ENCODE results near the gene ACSF2. TPM values are rescaled to one million over a fixed set of nuclear protein-coding genes. Genes with fewer than 3 reads are reported as not detected.
"Not testable (repeated sequence)": the region's sequence is repeated elsewhere in the genome, so short reads cannot be mapped to it uniquely, and the experiment has no call there.

Gene ACSF2
- polyA plus RNA-seq, 1 donor from 2014 or later: not detected

DNA sequence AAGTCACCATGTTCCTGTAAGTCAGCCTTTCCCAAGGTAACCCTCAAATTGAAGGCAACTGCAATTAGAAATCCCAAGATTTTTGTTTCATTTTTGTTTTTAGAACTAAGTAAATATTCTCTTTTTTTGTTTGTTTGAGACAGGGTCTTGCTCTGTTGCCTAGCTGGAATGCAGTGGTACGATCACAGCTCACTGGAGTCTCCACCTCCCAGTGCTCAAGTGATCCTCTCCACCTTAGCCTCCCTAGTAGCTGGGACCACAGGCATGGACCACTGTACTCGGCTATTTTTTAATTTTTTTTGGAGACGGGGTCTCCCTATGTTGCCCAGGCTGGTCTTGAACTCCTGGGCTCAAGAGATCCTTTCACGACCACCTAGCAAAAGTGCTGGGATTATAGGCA lies 18.1 kb upstream of the ACSF2 start:
- no peaks in the 10 kb centered on the region for H3K79me2 ChIP-seq (replicated peaks; ENCODE audit: insufficient read depth, low read length)
- H3K27me3 ChIP-seq (ENCODE audit: insufficient read depth, low read depth, low read length): no peaks in the 10 kb centered on the region
- H3K4me2 ChIP-seq (ENCODE audit: low read length): no peak overlapping the region
- H4K20me1 ChIP-seq (ENCODE audit: insufficient read depth): no peaks in the 10 kb centered on the region
- no peak overlapping the region for H3K9ac ChIP-seq (ENCODE audit: low read length)
- no peak overlapping the region for H3K27ac ChIP-seq (ENCODE audit: low read length)
- no peaks in the 10 kb centered on the region for H3K9me2 ChIP-seq (ENCODE audit: insufficient read depth, low read length)
- H3K36me3 ChIP-seq (ENCODE audit: insufficient read depth, low read length): no peaks in the 10 kb centered on the region
- no peak for TF ChIP-seq TAF1 (IDR thresholded peaks at IDR 0.05; ENCODE audit: low read depth)
- no peak for TF ChIP-seq EP300 (conservative IDR thresholded peaks at IDR 0.05; ENCODE audit: poor library complexity, severe bottlenecking)
- no peaks in the 10 kb centered on the region for H3K9me3 ChIP-seq (ENCODE audit: low read length)
- H2AFZ ChIP-seq (ENCODE audit: low read depth, low read length): no peak overlapping the region
- H3F3A ChIP-seq (ENCODE audit: insufficient read depth, low read length, poor library complexity, severe bottlenecking): no peaks in the 10 kb centered on the region
- H3K4me3 ChIP-seq (ENCODE audit: low read length): no peak overlapping the region

GRCh38 chr17:50412188-50412732 lies 13.8 kb upstream of the ACSF2 start:
- Histone ChIP-seq H3K27ac (ENCODE audit: low read length) (no peak overlapping the region), H3K79me2 (replicated peaks; ENCODE audit: insufficient read depth, low read length) (no peaks in the 10 kb centered on the region), H3K9me2 (ENCODE audit: insufficient read depth, low read length) (no peaks in the 10 kb centered on the region), H3K4me3 (ENCODE audit: low read length) (no peak overlapping the region), H3K4me2 (ENCODE audit: low read length) (no peak overlapping the region), H3K36me3 (ENCODE audit: insufficient read depth, low read length) (no peaks in the 10 kb centered on the region), H2AFZ (ENCODE audit: low read depth, low read length) (no peak overlapping the region), H4K20me1 (ENCODE audit: insufficient read depth) (no peaks in the 10 kb centered on the region), H3K9me3 (ENCODE audit: low read length) (no peaks in the 10 kb centered on the region), H3F3A (ENCODE audit: insufficient read depth, low read length, poor library complexity, severe bottlenecking) (no peaks in the 10 kb centered on the region), H3K27me3 (ENCODE audit: insufficient read depth, low read depth, low read length) (no peaks in the 10 kb centered on the region), H3K9ac (ENCODE audit: low read length) (no peak overlapping the region)
- TF ChIP-seq RAD21 (conservative IDR thresholded peaks at IDR 0.05) (no peak), EP300 (conservative IDR thresholded peaks at IDR 0.05; ENCODE audit: poor library complexity, severe bottlenecking) (no peak), MXI1 (conservative IDR thresholded peaks at IDR 0.05; ENCODE audit: poor library complexity, severe bottlenecking) (no peak), EZH2 (IDR thresholded peaks at IDR 0.05; ENCODE audit: borderline replicate concordance, insufficient read depth, low read length, poor library complexity, severe bottlenecking) (no peak), TAF1 (IDR thresholded peaks at IDR 0.05; ENCODE audit: low read depth) (no peak), SMC3 (conservative IDR thresholded peaks at IDR 0.05; ENCODE audit: poor library complexity) (no peak)
- TF ChIP-seq, protein P1, sequence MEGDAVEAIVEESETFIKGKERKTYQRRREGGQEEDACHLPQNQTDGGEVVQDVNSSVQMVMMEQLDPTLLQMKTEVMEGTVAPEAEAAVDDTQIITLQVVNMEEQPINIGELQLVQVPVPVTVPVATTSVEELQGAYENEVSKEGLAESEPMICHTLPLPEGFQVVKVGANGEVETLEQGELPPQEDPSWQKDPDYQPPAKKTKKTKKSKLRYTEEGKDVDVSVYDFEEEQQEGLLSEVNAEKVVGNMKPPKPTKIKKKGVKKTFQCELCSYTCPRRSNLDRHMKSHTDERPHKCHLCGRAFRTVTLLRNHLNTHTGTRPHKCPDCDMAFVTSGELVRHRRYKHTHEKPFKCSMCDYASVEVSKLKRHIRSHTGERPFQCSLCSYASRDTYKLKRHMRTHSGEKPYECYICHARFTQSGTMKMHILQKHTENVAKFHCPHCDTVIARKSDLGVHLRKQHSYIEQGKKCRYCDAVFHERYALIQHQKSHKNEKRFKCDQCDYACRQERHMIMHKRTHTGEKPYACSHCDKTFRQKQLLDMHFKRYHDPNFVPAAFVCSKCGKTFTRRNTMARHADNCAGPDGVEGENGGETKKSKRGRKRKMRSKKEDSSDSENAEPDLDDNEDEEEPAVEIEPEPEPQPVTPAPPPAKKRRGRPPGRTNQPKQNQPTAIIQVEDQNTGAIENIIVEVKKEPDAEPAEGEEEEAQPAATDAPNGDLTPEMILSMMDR (IDR thresholded peaks at IDR 0.05; ENCODE audit: poor library complexity, severe bottlenecking): no peak

GRCh38 chr17:50414808-50415207 lies 11.2 kb upstream of the ACSF2 start:
- H3K9ac ChIP-seq (ENCODE audit: low read length): no peak overlapping the region
- H3K4me3 ChIP-seq (ENCODE audit: low read length): no peak overlapping the region
- no peaks in the 10 kb centered on the region for H3K9me3 ChIP-seq (ENCODE audit: low read length)
- no peak overlapping the region for H3K4me2 ChIP-seq (ENCODE audit: low read length)
- no peak for TF ChIP-seq SMC3 (conservative IDR thresholded peaks at IDR 0.05; ENCODE audit: poor library complexity)
- no peak for TF ChIP-seq POLR2AphosphoS5 (IDR thresholded peaks at IDR 0.05)
- TF ChIP-seq EZH2 (IDR thresholded peaks at IDR 0.05; ENCODE audit: borderline replicate concordance, insufficient read depth, low read length, poor library complexity, severe bottlenecking): no peak
- no peak for TF ChIP-seq RAD21 (conservative IDR thresholded peaks at IDR 0.05)
- TF ChIP-seq MXI1 (conservative IDR thresholded peaks at IDR 0.05; ENCODE audit: poor library complexity, severe bottlenecking): no peak
- no peak for TF ChIP-seq TAF1 (IDR thresholded peaks at IDR 0.05; ENCODE audit: low read depth)
- TF ChIP-seq REST (IDR thresholded peaks at IDR 0.05; ENCODE audit: borderline replicate concordance): no peak
- TF ChIP-seq, protein P1 (IDR thresholded peaks at IDR 0.05; ENCODE audit: poor library complexity, severe bottlenecking): no peak
- no peak for TF ChIP-seq EP300 (conservative IDR thresholded peaks at IDR 0.05; ENCODE audit: poor library complexity, severe bottlenecking)
- no peaks in the 10 kb centered on the region for H3K36me3 ChIP-seq (ENCODE audit: insufficient read depth, low read length)
- no peaks in the 10 kb centered on the region for H3K27me3 ChIP-seq (ENCODE audit: insufficient read depth, low read depth, low read length)
- no peaks in the 10 kb centered on the region for H3F3A ChIP-seq (ENCODE audit: insufficient read depth, low read length, poor library complexity, severe bottlenecking)
- no peaks in the 10 kb centered on the region for H3K9me2 ChIP-seq (ENCODE audit: insufficient read depth, low read length)
- no peaks in the 10 kb centered on the region for H4K20me1 ChIP-seq (ENCODE audit: insufficient read depth)
- H3K79me2 ChIP-seq (replicated peaks; ENCODE audit: insufficient read depth, low read length): no peaks in the 10 kb centered on the region
- no peak overlapping the region for H3K27ac ChIP-seq (ENCODE audit: low read length)
- no peak overlapping the region for H2AFZ ChIP-seq (ENCODE audit: low read depth, low read length)

- not testable (repeated sequence) for H3K36me3 ChIP-seq (ENCODE audit: insufficient read depth, low read length)
Measured at GRCh38 chr17:50419577-50419976, 6.4 kb upstream of the ACSF2 start.

More at GRCh38 chr17:50419577-50419976, 6.4 kb upstream of the ACSF2 start:
- not testable (repeated sequence) for H3K9me3 ChIP-seq (ENCODE audit: low read length); H3K9ac ChIP-seq (ENCODE audit: low read length); H3K79me2 ChIP-seq (replicated peaks; ENCODE audit: insufficient read depth, low read length); H3K4me2 ChIP-seq (ENCODE audit: low read length); H2AFZ ChIP-seq (ENCODE audit: low read depth, low read length); H3K9me2 ChIP-seq (ENCODE audit: insufficient read depth, low read length); H4K20me1 ChIP-seq (ENCODE audit: insufficient read depth); H3K27me3 ChIP-seq (ENCODE audit: insufficient read depth, low read depth, low read length); H3K27ac ChIP-seq (ENCODE audit: low read length); H3F3A ChIP-seq (ENCODE audit: insufficient read depth, low read length, poor library complexity, severe bottlenecking); H3K4me3 ChIP-seq (ENCODE audit: low read length)

Measured in neural cell (in vitro differentiated cells).